Ishikawa (cell line): Measurements from ENCODE around the gene ADAR.

Source experiments
- EGR1 ChIP-seq: IDR thresholded peaks from 2 replicates; pipeline ENCODE4 v1.6.1; 2012
- EP300 ChIP-seq: IDR thresholded peaks from 2 replicates; pipeline ENCODE4 v1.6.1; 2012; ENCODE audit warnings: borderline replicate concordance
- NFIC ChIP-seq: IDR thresholded peaks from 2 replicates; pipeline ENCODE4 v1.6.1; 2012
- REST ChIP-seq: IDR thresholded peaks from 2 replicates; pipeline ENCODE4 v1.6.1; 2012; ENCODE audit warnings: low read depth, mild to moderate bottlenecking
- TCF12 ChIP-seq: IDR thresholded peaks from 2 replicates; pipeline ENCODE4 v1.6.1; 2012; ENCODE audit warnings: low read depth
- TF ChIP-seq, protein P1 (sequence below): IDR thresholded peaks from 2 replicates; pipeline ENCODE4 v1.6.1; 2012
- TF ChIP-seq, protein P2 (sequence below): IDR thresholded peaks from 2 replicates; pipeline ENCODE4 v1.6.1; 2012

GRCh38 chr1:154595621-154596020 lies 12.4 kb downstream of the ADAR start:
- TF ChIP-seq EP300 = no peak
- TF ChIP-seq, protein P1, sequence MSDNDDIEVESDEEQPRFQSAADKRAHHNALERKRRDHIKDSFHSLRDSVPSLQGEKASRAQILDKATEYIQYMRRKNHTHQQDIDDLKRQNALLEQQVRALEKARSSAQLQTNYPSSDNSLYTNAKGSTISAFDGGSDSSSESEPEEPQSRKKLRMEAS = no peak
- TF ChIP-seq, protein P2, sequence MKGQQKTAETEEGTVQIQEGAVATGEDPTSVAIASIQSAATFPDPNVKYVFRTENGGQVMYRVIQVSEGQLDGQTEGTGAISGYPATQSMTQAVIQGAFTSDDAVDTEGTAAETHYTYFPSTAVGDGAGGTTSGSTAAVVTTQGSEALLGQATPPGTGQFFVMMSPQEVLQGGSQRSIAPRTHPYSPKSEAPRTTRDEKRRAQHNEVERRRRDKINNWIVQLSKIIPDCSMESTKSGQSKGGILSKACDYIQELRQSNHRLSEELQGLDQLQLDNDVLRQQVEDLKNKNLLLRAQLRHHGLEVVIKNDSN = no peak
- TF ChIP-seq REST = no peak
- TF ChIP-seq EGR1 = no peak
- TF ChIP-seq TCF12 = no peak
- no peak for TF ChIP-seq NFIC
